ENCODE data around the gene ROPN1L. TPM values are rescaled to one million over a fixed set of nuclear protein-coding genes. Genes with fewer than 3 reads are reported as not detected.

The ROPN1L gene
- total RNA-seq, 1 experiment from 2014 or later: 0.66 TPM

DNA sequence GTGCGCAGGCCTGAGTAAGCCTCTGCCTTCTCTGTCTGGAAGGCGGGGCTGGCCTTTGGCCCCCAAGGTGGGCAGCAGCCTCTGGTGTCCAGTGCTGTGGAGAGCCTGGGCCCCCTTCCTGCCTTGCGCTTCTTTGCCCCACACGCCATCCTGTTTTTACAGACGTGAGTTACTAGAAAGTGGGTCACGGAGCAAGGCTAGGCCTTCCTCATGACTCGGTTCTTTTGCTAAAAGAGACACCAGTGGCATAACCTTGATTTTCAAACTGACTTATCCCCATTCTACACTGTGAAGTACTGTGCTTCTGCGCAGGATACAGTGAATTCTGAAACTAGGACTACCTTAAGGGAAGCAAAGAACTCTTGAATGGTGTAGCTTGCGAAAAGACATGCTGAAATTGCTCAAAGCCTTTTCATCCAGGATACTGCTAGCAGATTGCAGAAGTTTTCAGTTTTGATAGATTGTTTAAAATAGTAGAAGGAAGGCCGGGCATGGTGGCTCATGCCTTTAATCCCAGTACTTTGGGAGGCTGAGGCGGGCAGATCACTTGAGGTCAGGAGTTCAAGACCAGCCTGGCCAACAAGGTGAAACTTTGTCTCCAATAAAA is 7.2 kb downstream of the ROPN1L start:
- intact Hi-C loops (cut with micrococcal nuclease): no loop called here
- Histone ChIP-seq H3K4me2 (ENCODE audit: low read length) (no peak overlapping the region), H3K9me2 (ENCODE audit: insufficient read depth) (no peaks in the 10 kb centered on the region), H3K9ac (ENCODE audit: low read length) (no peak overlapping the region), H3K36me3 (ENCODE audit: control insufficient read depth in 1 of 2, insufficient read depth in 2 of 2, low read length in 2 of 2) (no peaks in the 10 kb centered on the region), H3K9me3 (ENCODE audit: control insufficient read depth in 1 of 2, insufficient read depth in 1 of 2, low read depth in 1 of 2, low read length in 2 of 2) (no peaks in the 10 kb centered on the region), H3K27ac (ENCODE audit: low read depth, low read length) (no peak overlapping the region), H3K4me3 (replicated peaks in 1 of 2; ENCODE audit: low read depth in 1 of 2, low read length in 2 of 2) (no peak overlapping the region), H3K79me2 (ENCODE audit: insufficient read depth, low read length) (no peaks in the 10 kb centered on the region), H3K27me3 (ENCODE audit: insufficient read depth, low read length) (no peaks in the 10 kb centered on the region), H4K20me1 (ENCODE audit: insufficient read depth) (no peaks in the 10 kb centered on the region), H2AFZ (ENCODE audit: low read depth, low read length, poor library complexity, severe bottlenecking) (no peak overlapping the region), H3K4me1 (ENCODE audit: control insufficient read depth in 1 of 2, insufficient read depth in 2 of 2, low read length in 2 of 2) (peaks cover 5 to 11% of the 10 kb centered on the region in 2 experiments)
- ChIA-PET RAD21 (ENCODE audit: low non-redundant PET in 1 of 2, low total read pairs in 2 of 2, uncharacterized antibody in 2 of 2, unreplicated experiment in 2 of 2) (interaction anchor here in 1 of 2 experiments (1.5 kb wide), 1 partner anchor 178 kb away, joined by 4 read pairs; no protein-coding TSS in a partner anchor), CTCF (no interaction called here), POLR2A (no interaction called here)
- TF ChIP-seq ZFX (IDR thresholded peaks at IDR 0.05) (no peak), SP1 (IDR thresholded peaks at IDR 0.05; ENCODE audit: low read depth) (no peak), ELF1 (IDR thresholded peaks at IDR 0.05; ENCODE audit: borderline replicate concordance, low read depth) (no peak), CEBPB (IDR thresholded peaks at IDR 0.05; ENCODE audit: low read depth) (no peak), EGR1 (IDR thresholded peaks at IDR 0.05; ENCODE audit: low read depth) (no peak), JUND (IDR thresholded peaks at IDR 0.05) (no peak), RAD21 (IDR thresholded peaks at IDR 0.05; ENCODE audit: low read depth) (no peak), POLR2A (IDR thresholded peaks at IDR 0.05; ENCODE audit: borderline replicate concordance, extremely low read depth, insufficient read depth, insufficient read length) (no peak), ZNF274 (IDR thresholded peaks at IDR 0.05; ENCODE audit: low read depth, low read length) (no peak), YY1 (IDR thresholded peaks at IDR 0.05; ENCODE audit: extremely low read depth, insufficient replicate concordance, low read depth, low read length) (no peak), EZH2phosphoT487 (IDR thresholded peaks at IDR 0.05; ENCODE audit: borderline replicate concordance) (no peak)
- TF ChIP-seq, protein P1, sequence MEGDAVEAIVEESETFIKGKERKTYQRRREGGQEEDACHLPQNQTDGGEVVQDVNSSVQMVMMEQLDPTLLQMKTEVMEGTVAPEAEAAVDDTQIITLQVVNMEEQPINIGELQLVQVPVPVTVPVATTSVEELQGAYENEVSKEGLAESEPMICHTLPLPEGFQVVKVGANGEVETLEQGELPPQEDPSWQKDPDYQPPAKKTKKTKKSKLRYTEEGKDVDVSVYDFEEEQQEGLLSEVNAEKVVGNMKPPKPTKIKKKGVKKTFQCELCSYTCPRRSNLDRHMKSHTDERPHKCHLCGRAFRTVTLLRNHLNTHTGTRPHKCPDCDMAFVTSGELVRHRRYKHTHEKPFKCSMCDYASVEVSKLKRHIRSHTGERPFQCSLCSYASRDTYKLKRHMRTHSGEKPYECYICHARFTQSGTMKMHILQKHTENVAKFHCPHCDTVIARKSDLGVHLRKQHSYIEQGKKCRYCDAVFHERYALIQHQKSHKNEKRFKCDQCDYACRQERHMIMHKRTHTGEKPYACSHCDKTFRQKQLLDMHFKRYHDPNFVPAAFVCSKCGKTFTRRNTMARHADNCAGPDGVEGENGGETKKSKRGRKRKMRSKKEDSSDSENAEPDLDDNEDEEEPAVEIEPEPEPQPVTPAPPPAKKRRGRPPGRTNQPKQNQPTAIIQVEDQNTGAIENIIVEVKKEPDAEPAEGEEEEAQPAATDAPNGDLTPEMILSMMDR (IDR thresholded peaks at IDR 0.05 in 2 of 3, conservative IDR thresholded peaks at IDR 0.05 in 1 of 3; ENCODE audit: borderline replicate concordance in 1 of 3, insufficient read depth in 1 of 3, low read depth in 2 of 3, low read length in 2 of 3): no peak
- TF ChIP-seq, protein P2, sequence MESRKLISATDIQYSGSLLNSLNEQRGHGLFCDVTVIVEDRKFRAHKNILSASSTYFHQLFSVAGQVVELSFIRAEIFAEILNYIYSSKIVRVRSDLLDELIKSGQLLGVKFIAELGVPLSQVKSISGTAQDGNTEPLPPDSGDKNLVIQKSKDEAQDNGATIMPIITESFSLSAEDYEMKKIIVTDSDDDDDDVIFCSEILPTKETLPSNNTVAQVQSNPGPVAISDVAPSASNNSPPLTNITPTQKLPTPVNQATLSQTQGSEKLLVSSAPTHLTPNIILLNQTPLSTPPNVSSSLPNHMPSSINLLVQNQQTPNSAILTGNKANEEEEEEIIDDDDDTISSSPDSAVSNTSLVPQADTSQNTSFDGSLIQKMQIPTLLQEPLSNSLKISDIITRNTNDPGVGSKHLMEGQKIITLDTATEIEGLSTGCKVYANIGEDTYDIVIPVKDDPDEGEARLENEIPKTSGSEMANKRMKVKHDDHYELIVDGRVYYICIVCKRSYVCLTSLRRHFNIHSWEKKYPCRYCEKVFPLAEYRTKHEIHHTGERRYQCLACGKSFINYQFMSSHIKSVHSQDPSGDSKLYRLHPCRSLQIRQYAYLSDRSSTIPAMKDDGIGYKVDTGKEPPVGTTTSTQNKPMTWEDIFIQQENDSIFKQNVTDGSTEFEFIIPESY (IDR thresholded peaks at IDR 0.05; ENCODE audit: extremely low read depth, insufficient replicate concordance, low read length): no peak
- ATAC-seq (no peak), DNase-seq (ENCODE audit: low read depth, low spot score) (no peak)
- BruUV-seq (replicated peaks): no TSS peak

Measured in HCT116 (cell line).